ENCODE results near the gene SLC35F5.
A peak's percentile ranks its signal among the peaks of the same experiment; 100 is the strongest.
"Not testable (repeated sequence)": the region's sequence is repeated elsewhere in the genome, so short reads cannot be mapped to it uniquely, and the experiment has no call there.

Gene SLC35F5

GRCh38 chr2:113676623-113677266, 79.7 kb downstream of the SLC35F5 start:
- no peak overlapping the region for H3K4ac ChIP-seq (ENCODE audit: low read depth in 1 of 2, low read length in 2 of 2)
- H2AFZ ChIP-seq (ENCODE audit: low read depth, low read length), result no peak overlapping the region
- no peak overlapping the region for H3K9ac ChIP-seq (ENCODE audit: low read length)
- H3K27me3 ChIP-seq (ENCODE audit: control insufficient read depth in 1 of 2, insufficient read depth in 1 of 2, low read length in 2 of 2), result peaks cover 10% of the 10 kb centered on the region in 2 experiments
- no peak overlapping the region for H4K91ac ChIP-seq (ENCODE audit: low read length)
- no peaks in the 10 kb centered on the region for H3K9me3 ChIP-seq (ENCODE audit: control insufficient read depth, low read length)
- no peak overlapping the region for H3K23ac ChIP-seq (ENCODE audit: low read length in 2 of 2)
- no peaks in the 10 kb centered on the region for H3K4me1 ChIP-seq (ENCODE audit: control insufficient read depth, insufficient read depth, low read depth, low read length)
- no peak overlapping the region for H4K8ac ChIP-seq (ENCODE audit: low read length)
- H2BK5ac ChIP-seq (ENCODE audit: low read depth, low read length, poor library complexity, severe bottlenecking), result no peak overlapping the region
- H2BK12ac ChIP-seq (ENCODE audit: low read length in 2 of 2), result no peak overlapping the region
- no peak overlapping the region for H2BK120ac ChIP-seq (ENCODE audit: low read depth, low read length)
- no peaks in the 10 kb centered on the region for H3K36me3 ChIP-seq (ENCODE audit: control insufficient read depth in 1 of 2, insufficient read depth in 2 of 2, low read depth in 1 of 2, low read length in 2 of 2)
- H2AK5ac ChIP-seq (ENCODE audit: low read length, severe bottlenecking), result no peak overlapping the region
- no peaks in the 10 kb centered on the region for H3K79me1 ChIP-seq (replicated peaks; ENCODE audit: low read length, poor library complexity, severe bottlenecking)
- no peak overlapping the region for H3K27ac ChIP-seq (ENCODE audit: low read length, poor library complexity, severe bottlenecking)
- no peak overlapping the region for H3K4me2 ChIP-seq (ENCODE audit: low read length, poor library complexity, severe bottlenecking)
- no peak overlapping the region for H3K14ac ChIP-seq (ENCODE audit: low read length in 2 of 2)
- no peak overlapping the region for H3K4me3 ChIP-seq (ENCODE audit: insufficient read depth in 1 of 2, low read depth in 1 of 2, low read length in 2 of 2)
- DNase-seq, result no peak
- H3K18ac ChIP-seq (ENCODE audit: low read depth in 1 of 2, low read length in 2 of 2), result no peak overlapping the region
- WGBS, result 91% methylated on average over 4 of the region's 4 CpGs
- H2BK15ac ChIP-seq (ENCODE audit: low read depth, poor library complexity, severe bottlenecking), result no peak overlapping the region

- Histone ChIP-seq H3K27me3 (ENCODE audit: control insufficient read depth in 1 of 2, insufficient read depth in 1 of 2, low read length in 2 of 2) (peaks cover 10% of the 10 kb centered on the region in 2 experiments), H3K27ac (ENCODE audit: low read length, poor library complexity, severe bottlenecking) (no peak overlapping the region), H3K36me3 (ENCODE audit: control insufficient read depth in 1 of 2, insufficient read depth in 2 of 2, low read depth in 1 of 2, low read length in 2 of 2) (no peaks in the 10 kb centered on the region), H2BK5ac (ENCODE audit: low read depth, low read length, poor library complexity, severe bottlenecking) (no peak overlapping the region), H3K18ac (ENCODE audit: low read depth in 1 of 2, low read length in 2 of 2) (no peak overlapping the region), H2BK120ac (ENCODE audit: low read depth, low read length) (no peak overlapping the region), H2AFZ (ENCODE audit: low read depth, low read length) (no peak overlapping the region), H4K8ac (ENCODE audit: low read length) (no peak overlapping the region), H3K9me3 (ENCODE audit: control insufficient read depth, low read length) (no peaks in the 10 kb centered on the region), H3K4me2 (ENCODE audit: low read length, poor library complexity, severe bottlenecking) (no peak overlapping the region), H2BK12ac (ENCODE audit: low read length in 2 of 2) (no peak overlapping the region), H3K23ac (ENCODE audit: low read length in 2 of 2) (no peak overlapping the region), H2BK15ac (ENCODE audit: low read depth, poor library complexity, severe bottlenecking) (no peak overlapping the region), H3K4me3 (ENCODE audit: insufficient read depth in 1 of 2, low read depth in 1 of 2, low read length in 2 of 2) (no peak overlapping the region), H3K4ac (ENCODE audit: low read depth in 1 of 2, low read length in 2 of 2) (no peak overlapping the region), H4K91ac (ENCODE audit: low read length) (no peak overlapping the region), H3K14ac (ENCODE audit: low read length in 2 of 2) (no peak overlapping the region), H3K4me1 (ENCODE audit: control insufficient read depth, insufficient read depth, low read depth, low read length) (no peaks in the 10 kb centered on the region), H3K9ac (ENCODE audit: low read length) (no peak overlapping the region), H3K79me1 (replicated peaks; ENCODE audit: low read length, poor library complexity, severe bottlenecking) (no peaks in the 10 kb centered on the region), H2AK5ac (ENCODE audit: low read length, severe bottlenecking) (no peak overlapping the region)
- no peak for DNase-seq
- 58% methylated on average over 9 of the region's 9 CpGs for WGBS
These were observed 80.6 kb downstream of the SLC35F5 start for GRCh38 chr2:113675875-113676274.

- WGBS, result 65% methylated on average over 7 of the region's 7 CpGs
- no peaks in the 10 kb centered on the region for H3K36me3 ChIP-seq (ENCODE audit: control insufficient read depth in 1 of 2, insufficient read depth in 2 of 2, low read depth in 1 of 2, low read length in 2 of 2)
- H2BK12ac ChIP-seq (ENCODE audit: low read length in 2 of 2), result no peak overlapping the region
- no peak overlapping the region for H3K4ac ChIP-seq (ENCODE audit: low read depth in 1 of 2, low read length in 2 of 2)
- no peak overlapping the region for H2BK120ac ChIP-seq (ENCODE audit: low read depth, low read length)
- no peak overlapping the region for H3K9ac ChIP-seq (ENCODE audit: low read length)
- no peak overlapping the region for H3K4me2 ChIP-seq (ENCODE audit: low read length, poor library complexity, severe bottlenecking)
- DNase-seq, result no peak
- no peaks in the 10 kb centered on the region for H3K9me3 ChIP-seq (ENCODE audit: control insufficient read depth, low read length)
- no peaks in the 10 kb centered on the region for H3K79me1 ChIP-seq (replicated peaks; ENCODE audit: low read length, poor library complexity, severe bottlenecking)
- H3K27me3 ChIP-seq (ENCODE audit: control insufficient read depth in 1 of 2, insufficient read depth in 1 of 2, low read length in 2 of 2), result peaks cover 10% of the 10 kb centered on the region in 2 experiments
- no peak overlapping the region for H3K18ac ChIP-seq (ENCODE audit: low read depth in 1 of 2, low read length in 2 of 2)
- H3K4me1 ChIP-seq (ENCODE audit: control insufficient read depth, insufficient read depth, low read depth, low read length), result no peaks in the 10 kb centered on the region
- H2BK5ac ChIP-seq (ENCODE audit: low read depth, low read length, poor library complexity, severe bottlenecking), result no peak overlapping the region
- H2AK5ac ChIP-seq (ENCODE audit: low read length, severe bottlenecking), result no peak overlapping the region
- H4K91ac ChIP-seq (ENCODE audit: low read length), result no peak overlapping the region
- H2AFZ ChIP-seq (ENCODE audit: low read depth, low read length), result no peak overlapping the region
- no peak overlapping the region for H3K14ac ChIP-seq (ENCODE audit: low read length in 2 of 2)
- no peak overlapping the region for H2BK15ac ChIP-seq (ENCODE audit: low read depth, poor library complexity, severe bottlenecking)
- no peak overlapping the region for H3K4me3 ChIP-seq (ENCODE audit: insufficient read depth in 1 of 2, low read depth in 1 of 2, low read length in 2 of 2)
- no peak overlapping the region for H4K8ac ChIP-seq (ENCODE audit: low read length)
- no peak overlapping the region for H3K27ac ChIP-seq (ENCODE audit: low read length, poor library complexity, severe bottlenecking)
- H3K23ac ChIP-seq (ENCODE audit: low read length in 2 of 2), result no peak overlapping the region
These were observed 84.0 kb downstream of the SLC35F5 start for GRCh38 chr2:113672326-113672932.

GRCh38 chr2:113669013-113669412, 87.4 kb downstream of the SLC35F5 start:
- H3K9ac ChIP-seq (ENCODE audit: low read length); H3K27me3 ChIP-seq (ENCODE audit: control insufficient read depth in 1 of 2, insufficient read depth in 1 of 2, low read length in 2 of 2); H3K4me2 ChIP-seq (ENCODE audit: low read length, poor library complexity, severe bottlenecking); H3K23ac ChIP-seq (ENCODE audit: low read length in 2 of 2); H3K9me3 ChIP-seq (ENCODE audit: control insufficient read depth, low read length); H3K36me3 ChIP-seq (ENCODE audit: control insufficient read depth in 1 of 2, insufficient read depth in 2 of 2, low read depth in 1 of 2, low read length in 2 of 2); H4K91ac ChIP-seq (ENCODE audit: low read length); H2BK12ac ChIP-seq (ENCODE audit: low read length in 2 of 2); H3K18ac ChIP-seq (ENCODE audit: low read depth in 1 of 2, low read length in 2 of 2); DNase-seq; H2AFZ ChIP-seq (ENCODE audit: low read depth, low read length); H3K4me3 ChIP-seq (ENCODE audit: insufficient read depth in 1 of 2, low read depth in 1 of 2, low read length in 2 of 2); H2AK5ac ChIP-seq (ENCODE audit: low read length, severe bottlenecking); H2BK15ac ChIP-seq (ENCODE audit: low read depth, poor library complexity, severe bottlenecking); H3K4ac ChIP-seq (ENCODE audit: low read depth in 1 of 2, low read length in 2 of 2); H2BK5ac ChIP-seq (ENCODE audit: low read depth, low read length, poor library complexity, severe bottlenecking); H3K27ac ChIP-seq (ENCODE audit: low read length, poor library complexity, severe bottlenecking); H4K8ac ChIP-seq (ENCODE audit: low read length); H3K79me1 ChIP-seq (replicated peaks; ENCODE audit: low read length, poor library complexity, severe bottlenecking); H3K4me1 ChIP-seq (ENCODE audit: control insufficient read depth, insufficient read depth, low read depth, low read length); H2BK120ac ChIP-seq (ENCODE audit: low read depth, low read length): not testable (repeated sequence)
- H3K14ac ChIP-seq (ENCODE audit: low read length in 2 of 2), result peak overlapping the region in 1 of 2 experiments; percentile 28
- WGBS, result 91% methylated on average over 19 of the region's 21 CpGs

Data from mesenchymal stem cell (in vitro differentiated cells and primary cell).